HUES64 (cell line): ENCODE measurements around the gene STK38L. TPM values are rescaled to one million over a fixed set of nuclear protein-coding genes. Genes with fewer than 3 reads are reported as not detected.
A peak's percentile ranks its signal among the peaks of the same experiment; 100 is the strongest.

ENCODE experiments used
- H3K27ac ChIP-seq: 2 replicates; pipeline ENCODE4 v1.7.0; 2013; ENCODE audit warnings: low read depth, low read length, inconsistent platforms
- H3K27me3 ChIP-seq: 2 replicates; pipeline ENCODE4 v1.6.1; 2013; ENCODE audit warnings: mild to moderate bottlenecking, low read length; ENCODE audit not compliant: insufficient read depth
- H3K36me3 ChIP-seq: 2 replicates; pipeline ENCODE4 v1.6.1; 2013; ENCODE audit warnings: mild to moderate bottlenecking, low read length; ENCODE audit not compliant: insufficient read depth
- H3K4me1 ChIP-seq: 2 replicates; pipeline ENCODE4 v1.6.1; 2013; ENCODE audit warnings: mild to moderate bottlenecking, low read length, moderate library complexity; ENCODE audit not compliant: insufficient read depth
- H3K4me3 ChIP-seq: 2 replicates; pipeline ENCODE4 v1.5.1; 2013; ENCODE audit warnings: mild to moderate bottlenecking, low read length, moderate library complexity
- H3K9ac ChIP-seq: 2 replicates; pipeline ENCODE4 v1.6.1; 2013; ENCODE audit warnings: mild to moderate bottlenecking, low read depth, low read length
- H3K9me3 ChIP-seq: 2 replicates; pipeline ENCODE4 v1.6.1; 2013; ENCODE audit warnings: low read depth, low read length; ENCODE audit not compliant: insufficient read depth
- WGBS: fragments of 150-250, 120-280 bp; methylation state at CpG from one replicate; pipeline ENCODE4 v1.1.7; 2013; ENCODE audit warnings: missing lambda C conversion rate; 5-methylcytosine and 5-hydroxymethylcytosine counted together
- polyA plus RNA-seq, 2 experiments: library from polyadenylated mRNA; stranded (reverse); fragments of 50-300 nt; gene quantifications; one replicate each; pipeline ENCODE4 v1.2.3, GENCODE V29; 2013

The STK38L gene
- 22.0 TPM for polyA plus RNA-seq (2013, experiment 1 of 2)
- 27.0 TPM for polyA plus RNA-seq (2013, experiment 2 of 2)

GRCh38 chr12:27243804-27244688 is at the start of gene STK38L:
Gene STK38L, plus strand, starts transcription at chr12:27244286. Its CDS starts 53,435 bp downstream, at chr12:27297721.
- Histone ChIP-seq H3K9me3 (no peaks in the 10 kb centered on the region), H3K27ac (peak within 1 kb of the TSS; percentile 61; the same call in 1 of the 2 replicates)

GRCh38 chr12:27194644-27195043 is 49.4 kb upstream of the STK38L start:
- H3K9ac ChIP-seq = no peak overlapping the region
- no peaks in the 10 kb centered on the region for H3K36me3 ChIP-seq
- H3K27me3 ChIP-seq = no peaks in the 10 kb centered on the region
- no peak overlapping the region for H3K27ac ChIP-seq
- WGBS = 88% methylated on average over 2 of the region's 2 CpGs
- H3K9me3 ChIP-seq = no peaks in the 10 kb centered on the region
- H3K4me1 ChIP-seq = 0 out of 2 replicates have a peak, but pooled peaks cover 9% of the 10 kb centered on the region
- H3K4me3 ChIP-seq = no peak overlapping the region

More at GRCh38 chr12:27243804-27244688, at the start of gene STK38L:
- WGBS = 8% methylated on average over 69 of the region's 69 CpGs
- Histone ChIP-seq H3K4me1 (peaks cover 13% of the 10 kb centered on the region), H3K4me3 (peak within 1 kb of the TSS; percentile 90), H3K27me3 (no peaks in the 10 kb centered on the region), H3K9ac (peak within 1 kb of the TSS; percentile 91), H3K36me3 (no peaks in the 10 kb centered on the region)

- no peak overlapping the region for H3K9ac ChIP-seq
- H3K4me3 ChIP-seq = no peak overlapping the region
- 87% methylated on average over 3 of the region's 3 CpGs for WGBS
- no peak overlapping the region for H3K27ac ChIP-seq
- no peaks in the 10 kb centered on the region for H3K27me3 ChIP-seq
- H3K36me3 ChIP-seq = no peaks in the 10 kb centered on the region
- H3K9me3 ChIP-seq = no peaks in the 10 kb centered on the region
- H3K4me1 ChIP-seq = peaks cover 17% of the 10 kb centered on the region
Measured at GRCh38 chr12:27198036-27198435, 46.0 kb upstream of the STK38L start.

- Histone ChIP-seq H3K27ac (peak overlapping the region; percentile 20; the same call in 1 of the 2 replicates), H3K9me3 (no peaks in the 10 kb centered on the region)
Measured at GRCh38 chr12:27199638-27200300, 44.3 kb upstream of the STK38L start.

GRCh38 chr12:27201169-27201568 is 42.9 kb upstream of the STK38L start:
- Histone ChIP-seq H3K27ac (no peak overlapping the region), H3K9ac (no peak overlapping the region), H3K4me1 (peaks cover 8% of the 10 kb centered on the region), H3K9me3 (no peaks in the 10 kb centered on the region), H3K36me3 (no peaks in the 10 kb centered on the region), H3K27me3 (no peaks in the 10 kb centered on the region), H3K4me3 (no peak overlapping the region)
- 100% methylated on average over 1 of the region's 1 CpG for WGBS

More at GRCh38 chr12:27199638-27200300, 44.3 kb upstream of the STK38L start:
- Histone ChIP-seq H3K4me3 (no peak overlapping the region), H3K27me3 (no peaks in the 10 kb centered on the region), H3K4me1 (peaks cover 11% of the 10 kb centered on the region), H3K36me3 (no peaks in the 10 kb centered on the region), H3K9ac (no peak overlapping the region)
- 83% methylated on average over 2 of the region's 2 CpGs for WGBS

GRCh38 chr12:27206801-27207502 is 37.1 kb upstream of the STK38L start:
- no peaks in the 10 kb centered on the region for H3K36me3 ChIP-seq
- H3K9me3 ChIP-seq = no peaks in the 10 kb centered on the region; the same call in 1 of the 2 replicates
- no peaks in the 10 kb centered on the region for H3K27me3 ChIP-seq
- no peak overlapping the region for H3K9ac ChIP-seq
- no peak overlapping the region for H3K4me3 ChIP-seq
- H3K4me1 ChIP-seq = no peaks in the 10 kb centered on the region
- no peak overlapping the region for H3K27ac ChIP-seq
- WGBS = 100% methylated on average over 1 of the region's 1 CpG

GRCh38 chr12:27207615-27208413 is 36.3 kb upstream of the STK38L start:
- Histone ChIP-seq H3K4me1 (no peaks in the 10 kb centered on the region), H3K27me3 (no peaks in the 10 kb centered on the region), H3K36me3 (no peaks in the 10 kb centered on the region), H3K4me3 (no peak overlapping the region), H3K9me3 (no peaks in the 10 kb centered on the region; the same call in 1 of the 2 replicates), H3K27ac (no peak overlapping the region), H3K9ac (no peak overlapping the region)
- 92% methylated on average over 8 of the region's 9 CpGs for WGBS

- no peaks in the 10 kb centered on the region for H3K36me3 ChIP-seq
- WGBS = 82% methylated on average over 2 of the region's 2 CpGs
- H3K27me3 ChIP-seq = no peaks in the 10 kb centered on the region
- H3K4me3 ChIP-seq = no peak overlapping the region
- no peaks in the 10 kb centered on the region for H3K4me1 ChIP-seq
- no peak overlapping the region for H3K9ac ChIP-seq
- no peaks in the 10 kb centered on the region; the same call in 1 of the 2 replicates for H3K9me3 ChIP-seq
- H3K27ac ChIP-seq = no peak overlapping the region
Measured at GRCh38 chr12:27208414-27208750, 35.7 kb upstream of the STK38L start.

GRCh38 chr12:27209257-27209910 is 34.7 kb upstream of the STK38L start:
- H3K4me3 ChIP-seq = no peak overlapping the region
- H3K36me3 ChIP-seq = no peaks in the 10 kb centered on the region
- no peaks in the 10 kb centered on the region for H3K27me3 ChIP-seq
- no peaks in the 10 kb centered on the region; the same call in 1 of the 2 replicates for H3K9me3 ChIP-seq
- H3K27ac ChIP-seq = no peak overlapping the region
- H3K4me1 ChIP-seq = no peaks in the 10 kb centered on the region
- H3K9ac ChIP-seq = no peak overlapping the region

GRCh38 chr12:27210187-27210586 is 33.9 kb upstream of the STK38L start:
- no peak overlapping the region for H3K4me3 ChIP-seq
- no peak overlapping the region for H3K27ac ChIP-seq
- 94% methylated on average over 1 of the region's 2 CpGs for WGBS
- H3K27me3 ChIP-seq = no peaks in the 10 kb centered on the region
- H3K36me3 ChIP-seq = no peaks in the 10 kb centered on the region
- H3K4me1 ChIP-seq = no peaks in the 10 kb centered on the region
- H3K9ac ChIP-seq = no peak overlapping the region
- H3K9me3 ChIP-seq = no peaks in the 10 kb centered on the region; the same call in 1 of the 2 replicates
